ENCODE results near the gene KRTCAP3. TPM values are rescaled to one million over a fixed set of nuclear protein-coding genes. Genes with fewer than 3 reads are reported as not detected.

KRTCAP3 gene
- total and polyA plus RNA-seq, 9 of the 15 experiments (the other 6 are each of a cell fraction or from before 2014, with no cell fraction given): 0.24 to 1.4 (median 0.73) TPM

DNA sequence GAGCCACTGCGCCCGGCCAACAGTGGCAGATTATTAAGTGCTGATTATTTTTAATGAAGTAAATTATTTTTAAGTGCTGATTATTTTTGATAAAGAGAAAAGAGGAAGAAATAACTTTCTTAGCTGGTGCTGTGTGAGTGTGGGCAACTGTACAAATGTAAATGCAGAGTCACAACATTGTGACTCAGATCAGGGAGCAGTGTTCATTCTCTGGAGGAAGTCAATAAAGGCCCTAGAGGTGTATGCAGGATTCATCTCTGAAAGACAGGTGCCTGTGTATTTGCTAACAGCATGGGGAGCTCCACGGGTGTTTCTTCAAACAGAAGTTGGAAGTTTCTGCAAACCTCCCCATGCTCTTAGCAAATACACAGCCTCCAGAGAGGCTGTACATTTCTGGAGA, 6.2 kb downstream of the KRTCAP3 start:
- no peaks in the 10 kb centered on the region for H3K79me2 ChIP-seq (ENCODE audit: control insufficient read depth, insufficient read depth, low read length)

DNA sequence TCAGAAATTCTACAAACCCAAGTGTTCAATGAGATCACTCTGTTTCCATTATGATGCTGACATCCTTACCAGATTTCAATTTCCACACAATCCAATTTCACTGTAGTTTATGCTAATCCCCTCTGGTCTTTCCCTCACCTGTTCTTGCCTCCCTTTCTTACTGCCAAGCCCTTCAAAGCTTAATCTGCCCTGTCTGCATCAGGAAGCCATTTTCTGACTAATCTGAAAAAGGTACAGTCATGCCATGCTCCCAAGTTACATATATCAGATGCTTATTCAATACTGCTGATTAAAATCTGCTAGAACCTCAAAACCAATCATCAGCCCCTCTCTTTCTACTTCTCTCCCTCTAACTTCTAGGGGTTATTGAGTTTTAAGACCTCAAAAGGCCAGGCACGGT, 8.9 kb downstream of the KRTCAP3 start:
- H3K9ac ChIP-seq (ENCODE audit: insufficient read depth in 1 of 2, low read depth in 2 of 2, low read length in 2 of 2): no peak overlapping the region
- no peaks in the 10 kb centered on the region for H4K20me1 ChIP-seq (replicated peaks; ENCODE audit: control insufficient read depth, insufficient read depth, low read length)
- 100% methylated on average over 1 of the region's 1 CpG for WGBS (ENCODE audit: insufficient coverage, low coverage, missing lambda C conversion rate)
- POLR2A ChIA-PET: no interaction called here
- no peak for ATAC-seq
- no peak overlapping the region for H2AFZ ChIP-seq (ENCODE audit: low read depth, low read length)
- no peak overlapping the region for H3K4me3 ChIP-seq
- intact Hi-C loops (cut with micrococcal nuclease) (no loop called here), in situ Hi-C loops (cut with MboI) (no loop called here)
- TF ChIP-seq NR1H2 (CRISPR knock-in tag; IDR thresholded peaks at IDR 0.05) (no peak), RNF2 (IDR thresholded peaks at IDR 0.05) (no peak)
- no peak overlapping the region for H3K27ac ChIP-seq (ENCODE audit: extremely low read depth, low read depth, low read length)
- no peaks in the 10 kb centered on the region for H3K9me1 ChIP-seq (ENCODE audit: control insufficient read depth, insufficient read depth, low read length)
- no peaks in the 10 kb centered on the region for H3K79me2 ChIP-seq (ENCODE audit: control insufficient read depth, insufficient read depth, low read length)
- H3K27me3 ChIP-seq (ENCODE audit: control insufficient read depth in 2 of 2, insufficient read depth in 2 of 2, low read length in 2 of 2): no peaks in the 10 kb centered on the region
- no peaks in the 10 kb centered on the region for H3K4me1 ChIP-seq (replicated peaks in 1 of 2; ENCODE audit: control insufficient read depth in 2 of 2, insufficient read depth in 2 of 2, low read length in 2 of 2)
- DNase-seq (ENCODE audit: extremely low read depth in 1 of 4, low spot score in 3 of 4): no peak
- peak; percentile 6 for FAIRE-seq
- no peaks in the 10 kb centered on the region for H3K9me3 ChIP-seq (replicated peaks; ENCODE audit: control insufficient read depth, insufficient read depth, low read depth, low read length)
- BruUV-seq (replicated peaks): no TSS peak
- no peak overlapping the region for H3K4me2 ChIP-seq (ENCODE audit: insufficient read depth, low read length)
- CTCF ChIA-PET (ENCODE audit: low intra/inter-chr PET ratio): no interaction called here
- peaks cover 27% of the 10 kb centered on the region; the same call in 2 of the 3 replicates for H3K36me3 ChIP-seq (ENCODE audit: control insufficient read depth, insufficient read depth, low read length)

More for the DNA sequence above, 6.2 kb downstream of the KRTCAP3 start:
- ChIA-PET CTCF (ENCODE audit: low intra/inter-chr PET ratio) (no interaction called here), POLR2A (interaction anchor here (0.6 to 3.3 kb wide), 4 partner anchors 15 to 102 kb away, joined by 3 to 17 read pairs (median 6); partner anchors contain the start of gene NRBP1)
- intact Hi-C loops (cut with micrococcal nuclease) (no loop called here), in situ Hi-C loops (cut with MboI) (no loop called here)
- Histone ChIP-seq H3K27ac (ENCODE audit: extremely low read depth, low read depth, low read length) (no peak overlapping the region), H3K9ac (ENCODE audit: insufficient read depth in 1 of 2, low read depth in 2 of 2, low read length in 2 of 2) (no peak overlapping the region), H3K4me2 (ENCODE audit: insufficient read depth, low read length) (no peak overlapping the region), H3K36me3 (ENCODE audit: control insufficient read depth, insufficient read depth, low read length) (peaks cover 33% of the 10 kb centered on the region; the same call in 2 of the 3 replicates), H3K4me3 (no peak overlapping the region), H4K20me1 (replicated peaks; ENCODE audit: control insufficient read depth, insufficient read depth, low read length) (no peaks in the 10 kb centered on the region), H3K9me1 (ENCODE audit: control insufficient read depth, insufficient read depth, low read length) (no peaks in the 10 kb centered on the region), H3K9me3 (replicated peaks; ENCODE audit: control insufficient read depth, insufficient read depth, low read depth, low read length) (no peaks in the 10 kb centered on the region), H3K27me3 (ENCODE audit: control insufficient read depth in 2 of 2, insufficient read depth in 2 of 2, low read length in 2 of 2) (no peaks in the 10 kb centered on the region), H3K4me1 (replicated peaks in 1 of 2; ENCODE audit: control insufficient read depth in 2 of 2, insufficient read depth in 2 of 2, low read length in 2 of 2) (no peaks in the 10 kb centered on the region; a peak in 1 of 5 replicates), H2AFZ (ENCODE audit: low read depth, low read length) (no peak overlapping the region)
- no peak for ATAC-seq
- no peak for DNase-seq (ENCODE audit: extremely low read depth in 1 of 4, low spot score in 3 of 4)
- no TSS peak for BruUV-seq (replicated peaks)
- no peak for TF ChIP-seq NFIX (CRISPR knock-in tag; IDR thresholded peaks at IDR 0.05; ENCODE audit: low read depth)
- TF ChIP-seq ZNF717 (CRISPR knock-in tag; IDR thresholded peaks at IDR 0.05): no peak
- WGBS (ENCODE audit: insufficient coverage, low coverage, missing lambda C conversion rate): 49% methylated on average over 3 of the region's 3 CpGs
- FAIRE-seq: no peak
